ENCODE results near the gene S100A16.

The S100A16 gene

DNA sequence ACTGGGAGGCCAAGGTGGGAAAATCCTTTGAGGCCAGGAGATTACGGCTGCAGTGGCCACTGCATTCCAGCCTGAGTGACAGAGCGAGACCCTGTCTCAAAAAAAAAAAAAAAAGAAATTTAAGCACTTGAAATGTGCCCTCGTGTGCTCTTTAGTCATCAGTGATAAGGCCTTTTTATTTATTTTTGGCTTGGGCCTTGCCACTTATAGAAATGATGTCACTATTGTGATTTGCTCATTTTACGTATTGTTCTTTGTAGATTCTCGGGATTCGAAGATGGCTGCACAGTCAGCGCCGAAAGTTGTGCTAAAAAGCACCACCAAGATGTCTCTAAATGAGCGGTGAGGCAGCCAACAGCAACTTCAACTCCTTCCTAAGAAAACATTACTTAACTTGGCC lies 23.4 kb upstream of the S100A16 start:
- DNase-seq (ENCODE audit: low read depth): no peak

DNA sequence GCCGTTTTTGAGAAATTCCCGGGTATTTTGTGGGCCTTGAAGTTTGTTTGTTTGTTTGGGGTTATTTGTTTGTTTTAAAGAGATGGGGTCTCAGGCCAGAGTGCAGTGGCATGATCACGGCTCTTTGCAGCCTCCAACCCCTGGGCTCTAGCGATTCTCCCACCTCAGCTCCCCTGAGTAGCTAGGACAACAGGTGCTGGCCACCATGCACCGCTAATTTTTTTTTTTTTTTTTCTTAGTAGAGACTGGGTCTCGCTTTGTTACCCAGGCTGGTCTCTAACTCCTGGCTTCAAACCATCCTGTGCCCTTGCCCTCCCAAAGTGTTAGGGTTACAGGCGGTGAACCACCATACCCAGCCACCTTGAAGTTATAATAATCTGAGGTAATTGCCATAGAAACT lies 22.9 kb upstream of the S100A16 start:
- no peak for DNase-seq (ENCODE audit: low read depth)

DNA sequence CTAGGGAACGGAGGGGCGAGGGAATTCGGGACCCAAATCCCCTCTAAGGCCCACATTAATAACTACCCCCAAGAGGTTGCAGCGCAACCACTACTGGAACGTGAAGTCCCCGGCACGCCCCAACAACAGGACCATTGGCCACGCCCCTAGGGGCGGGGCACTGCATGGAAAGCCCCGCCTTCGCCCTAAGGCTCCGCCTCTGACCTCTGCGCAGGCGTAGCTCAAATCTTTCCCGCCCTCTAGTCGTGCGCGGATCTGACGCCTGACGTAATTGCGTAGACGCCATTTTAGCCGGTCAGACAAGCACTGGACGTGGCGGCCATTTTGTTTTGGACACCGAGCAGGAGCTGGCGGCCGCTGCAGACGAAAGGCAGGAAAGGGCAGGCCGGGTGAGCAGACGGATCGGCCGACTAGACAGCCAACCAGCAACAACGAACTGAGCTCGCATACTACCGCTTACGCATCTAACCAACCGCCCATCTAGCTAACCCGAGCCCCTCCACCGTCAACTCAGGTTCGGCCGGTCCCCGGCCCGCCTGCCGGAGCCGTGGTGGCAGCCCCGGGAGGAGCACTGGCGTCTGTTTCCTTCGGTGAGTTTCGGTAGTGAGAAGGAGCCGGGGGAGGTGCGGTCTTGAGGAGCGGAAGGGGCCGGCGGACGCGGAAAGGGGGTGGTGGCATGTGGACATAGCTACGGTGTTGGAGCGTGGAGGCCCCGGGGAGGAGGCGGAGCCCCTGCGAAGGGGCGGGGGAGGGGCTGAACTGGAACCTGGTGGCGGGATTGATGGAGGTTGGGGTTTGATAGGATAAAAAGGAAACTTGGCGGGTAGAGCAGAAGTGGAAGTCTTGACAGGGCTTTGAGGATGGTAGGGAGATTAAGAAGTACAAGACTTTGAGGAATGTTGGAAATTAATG lies 21.1 kb upstream of the S100A16 start, which contains the start of gene CHTOP:
Gene CHTOP (plus strand): TSS at position 313 of the 912 bp plus-strand sequence. CDS start 2,523 bp downstream, outside the sequence.
- peak; percentile 92 for DNase-seq (ENCODE audit: low read depth)

DNA sequence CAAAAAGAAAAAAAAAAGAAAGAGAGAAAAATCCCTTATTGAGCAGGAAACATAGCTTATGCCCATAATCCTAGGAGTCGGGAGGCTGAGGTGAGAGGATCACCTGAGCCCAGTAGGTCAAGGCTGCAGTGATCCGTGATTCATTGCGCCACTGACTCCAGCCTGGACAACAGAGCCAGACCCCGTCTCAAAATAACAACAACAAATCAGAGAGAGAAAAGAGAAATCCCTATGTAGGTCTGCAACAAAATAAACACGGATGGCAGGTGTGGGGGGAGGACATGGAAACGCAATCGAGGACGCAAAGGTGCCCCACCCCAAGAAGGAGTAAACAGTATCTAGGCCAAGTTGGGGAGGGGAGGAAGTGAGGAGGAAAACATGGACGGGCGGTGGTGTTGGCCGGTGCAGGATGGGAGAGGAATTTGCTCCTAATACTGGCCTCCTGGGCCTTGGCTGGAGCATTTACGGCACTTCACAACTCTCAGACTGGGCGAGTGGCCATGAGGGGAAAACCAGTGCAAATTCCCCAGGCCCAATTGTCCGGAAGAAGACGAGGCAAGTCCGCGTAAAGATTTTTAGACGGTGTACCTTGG lies 20.3 kb upstream of the S100A16 start:
- DNase-seq (ENCODE audit: low read depth): no peak

DNA sequence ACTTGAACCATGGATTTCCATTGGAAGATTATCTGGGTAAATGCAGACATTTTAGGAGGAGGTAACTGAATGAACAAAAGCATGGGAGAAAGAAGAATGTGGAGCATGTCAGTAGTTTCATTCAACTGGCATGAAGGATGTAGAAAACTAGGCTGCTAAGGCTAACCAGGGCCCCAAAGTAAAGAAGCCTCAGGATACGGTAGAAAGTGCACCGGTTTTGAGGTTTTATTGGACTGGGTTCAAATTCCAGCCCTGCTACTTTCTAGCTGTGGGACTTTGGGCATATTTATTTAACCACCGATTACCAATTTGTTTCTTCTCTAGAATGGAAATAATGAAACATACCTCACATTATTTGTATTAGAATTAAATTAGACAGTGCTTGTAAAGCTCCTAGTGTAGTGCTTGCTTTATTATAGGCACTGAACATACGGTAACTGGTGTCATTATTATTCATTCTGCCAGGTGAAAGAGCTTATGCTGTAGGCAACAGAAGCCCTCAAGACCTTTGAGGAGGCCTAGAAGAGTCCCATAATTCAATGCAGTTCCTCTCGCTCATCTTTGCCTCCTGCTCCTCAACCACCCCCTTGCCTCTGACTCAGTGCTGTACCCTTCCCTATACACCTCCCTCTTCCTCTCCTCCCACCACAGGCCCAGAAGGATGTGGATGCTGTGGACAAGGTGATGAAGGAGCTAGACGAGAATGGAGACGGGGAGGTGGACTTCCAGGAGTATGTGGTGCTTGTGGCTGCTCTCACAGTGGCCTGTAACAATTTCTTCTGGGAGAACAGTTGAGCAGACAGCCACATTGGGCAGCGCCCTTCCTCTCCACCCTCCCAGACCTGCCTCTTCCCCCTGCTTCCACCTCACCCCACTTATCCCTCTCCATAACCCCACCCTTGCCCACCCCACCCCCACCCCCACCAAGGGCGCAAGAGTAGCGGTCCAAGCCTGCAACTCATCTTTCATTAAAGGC lies 18.4 kb upstream of the S100A16 start:
- no peak for DNase-seq (ENCODE audit: low read depth)

DNA sequence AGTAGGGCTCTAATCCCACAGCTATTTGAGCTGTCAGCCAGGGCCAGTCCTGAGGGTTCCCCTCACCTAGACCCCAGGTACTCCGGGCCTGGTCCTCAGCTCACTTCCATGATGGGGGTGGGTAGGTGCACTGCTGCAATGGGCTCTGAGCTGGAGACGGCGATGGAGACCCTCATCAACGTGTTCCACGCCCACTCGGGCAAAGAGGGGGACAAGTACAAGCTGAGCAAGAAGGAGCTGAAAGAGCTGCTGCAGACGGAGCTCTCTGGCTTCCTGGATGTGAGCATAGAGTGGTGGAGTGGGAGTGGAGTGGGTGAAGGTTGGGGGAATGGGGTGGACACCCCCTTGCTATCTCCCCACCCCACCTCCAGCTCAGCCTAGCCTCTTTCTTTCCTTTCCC lies 17.4 kb upstream of the S100A16 start:
- no peak for DNase-seq (ENCODE audit: low read depth)

DNA sequence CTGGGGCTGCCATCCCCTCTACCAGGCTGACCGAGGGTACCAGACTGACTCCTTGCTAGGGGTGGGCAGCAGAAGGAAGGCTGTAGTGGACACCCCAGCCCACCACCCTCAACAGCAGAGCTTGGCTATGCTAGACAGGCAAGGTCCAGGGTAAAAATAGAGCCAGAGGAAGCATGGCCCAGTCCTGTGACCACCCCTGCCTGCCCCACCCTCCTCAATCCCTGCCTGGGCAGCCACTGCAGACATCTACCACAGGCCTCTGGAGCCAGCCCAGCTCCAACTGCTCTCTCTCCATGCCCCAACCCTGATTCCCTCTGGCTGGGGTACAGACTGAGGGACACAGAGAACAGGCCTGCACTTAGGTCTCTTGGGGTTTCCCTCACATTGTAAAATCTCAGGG lies 17.0 kb upstream of the S100A16 start:
- DNase-seq (ENCODE audit: low read depth): no peak

DNA sequence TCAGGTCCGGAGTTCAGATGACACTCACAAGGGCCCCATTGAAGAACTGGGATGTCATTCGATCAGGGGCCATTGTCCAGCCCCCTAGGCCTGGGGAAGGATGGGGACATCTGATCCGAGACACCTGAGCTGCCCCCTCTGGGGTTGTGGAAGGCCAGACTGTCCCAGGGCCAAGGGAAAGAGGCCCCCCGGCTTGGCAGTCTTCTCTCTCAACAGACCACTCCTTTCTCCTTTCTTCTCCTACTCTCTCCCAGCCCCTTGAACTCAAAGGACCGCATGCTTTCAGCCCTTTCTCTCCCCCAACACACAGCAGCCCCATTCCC lies 16.4 kb upstream of the S100A16 start:
- no peak for DNase-seq (ENCODE audit: low read depth)

DNA sequence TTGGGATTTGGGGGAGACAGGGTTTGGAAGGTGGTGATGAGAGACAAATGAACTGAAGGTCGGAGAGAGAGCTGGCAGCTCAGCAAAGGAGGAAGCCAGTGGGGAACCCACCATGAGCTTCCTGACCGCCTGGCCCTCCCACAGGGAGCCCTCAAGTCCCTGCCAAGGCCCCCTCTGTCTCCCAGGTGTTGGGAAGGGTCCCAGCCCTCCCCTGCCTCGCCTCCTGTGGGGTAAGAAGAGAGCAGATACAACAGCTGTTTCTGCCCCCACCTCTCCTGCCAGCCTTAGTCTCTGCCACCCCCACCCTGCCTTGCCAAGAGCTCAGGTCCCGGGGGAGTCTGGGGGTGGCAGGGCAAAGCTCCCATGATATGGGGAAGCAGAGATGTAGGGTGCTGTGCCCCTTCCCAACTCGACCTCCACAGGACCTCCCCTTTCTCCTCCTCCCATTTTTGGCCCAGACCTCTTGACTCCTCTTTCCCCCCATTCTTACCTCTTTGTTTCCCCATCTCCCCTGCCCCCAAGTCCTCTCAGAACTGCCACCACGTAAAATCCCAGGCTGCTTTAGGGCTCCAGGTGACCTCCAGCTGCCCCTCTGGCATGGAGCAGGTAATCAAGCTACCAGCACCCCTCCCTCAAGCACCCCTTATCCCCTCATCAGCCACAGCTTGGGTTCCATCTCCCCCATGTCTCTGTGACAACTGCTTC lies 15.9 kb upstream of the S100A16 start:
- no peak for DNase-seq (ENCODE audit: low read depth)

DNA sequence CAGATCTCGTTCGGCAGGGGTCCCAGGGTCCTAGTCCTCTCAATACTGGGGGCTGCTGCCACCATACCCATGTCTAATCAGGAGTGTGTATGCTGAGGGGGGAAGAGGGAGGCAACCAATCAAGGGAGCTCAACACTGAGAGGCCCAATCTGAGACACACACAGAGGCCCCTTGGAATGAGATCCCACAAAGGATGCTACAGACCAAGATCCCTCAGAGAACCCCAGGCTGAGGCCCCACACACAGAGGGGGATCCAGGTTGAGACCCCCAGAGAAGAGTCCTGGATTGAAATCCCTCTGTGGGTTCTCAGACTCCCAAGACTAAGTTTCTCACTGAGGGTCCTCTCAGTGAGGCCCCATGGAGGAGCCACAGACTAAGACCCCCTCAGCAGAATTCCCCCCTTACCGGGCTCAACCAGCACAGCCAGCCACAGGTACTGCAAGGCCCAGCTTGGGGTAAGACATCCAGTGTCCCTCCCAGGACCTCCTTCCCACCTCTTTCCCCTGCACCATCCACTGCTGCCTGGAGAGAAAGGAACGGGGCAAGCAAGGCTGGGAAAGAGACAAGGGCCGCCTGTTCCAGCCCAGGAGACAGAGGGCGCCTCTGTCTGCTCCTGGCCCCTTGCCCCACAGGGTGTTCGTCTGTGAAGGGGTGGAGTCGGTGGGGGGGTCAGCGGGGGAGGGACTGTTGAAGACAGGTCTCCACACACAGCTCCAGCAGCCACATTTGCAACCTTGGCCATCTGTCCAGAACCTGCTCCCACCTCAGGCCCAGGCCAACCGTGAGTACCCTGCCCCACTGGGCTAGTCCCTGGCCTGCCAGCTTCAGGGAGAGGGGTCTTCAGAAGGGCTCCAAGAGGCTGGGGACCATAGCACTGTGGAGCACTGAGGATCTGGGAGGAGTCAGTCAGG lies 15.0 kb upstream of the S100A16 start, which contains the start of gene S100A1:
Gene S100A1 (plus strand): TSS at position 720 of the 912 bp plus-strand sequence. CDS start 2,088 bp downstream, outside the sequence.
- no peak for DNase-seq (ENCODE audit: low read depth)

DNA sequence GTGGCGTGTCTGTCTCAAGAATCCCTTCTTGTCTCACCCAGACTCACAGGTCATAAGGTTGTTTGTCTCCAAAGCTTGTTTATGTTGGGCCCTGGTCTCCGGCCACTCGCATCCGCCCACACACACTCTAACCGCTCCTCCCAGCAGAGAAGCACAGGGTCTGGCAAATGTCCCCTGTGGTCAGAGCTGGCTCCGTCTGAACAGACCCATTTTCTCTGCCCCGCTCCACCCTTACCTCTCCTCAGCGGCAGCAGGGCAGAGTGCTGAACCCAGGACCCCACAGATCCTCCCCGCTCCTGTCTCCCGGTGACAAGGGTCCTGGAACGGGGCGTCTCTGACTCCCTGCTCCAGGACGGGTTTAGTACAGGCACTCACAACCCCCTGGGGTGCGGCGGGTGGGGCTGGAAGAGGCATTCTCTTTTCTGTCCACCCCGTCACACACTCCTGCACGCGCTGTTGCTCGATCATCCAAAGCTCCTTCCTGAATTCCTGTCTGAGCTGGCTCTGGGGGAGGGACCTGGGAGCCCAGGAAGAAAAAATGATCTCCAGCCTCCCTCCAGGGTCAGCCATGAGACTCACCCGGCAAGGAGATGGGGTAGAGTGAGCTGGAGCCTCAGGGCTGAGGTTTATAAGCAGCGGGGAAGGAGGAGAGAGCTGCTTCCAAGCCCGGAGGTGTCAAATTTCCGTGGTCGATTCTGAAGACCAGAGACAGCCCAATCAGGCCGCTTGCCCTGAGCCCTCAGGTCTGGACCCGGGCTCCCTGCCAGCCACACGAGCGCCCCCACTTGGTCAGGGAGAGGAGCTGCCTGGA lies 14.2 kb upstream of the S100A16 start, which contains the start of gene S100A13:
Gene S100A13 (minus strand): TSS at position 602 of the 811 bp plus-strand sequence. CDS start 1,033 bp downstream, outside the sequence.
- no peak for DNase-seq (ENCODE audit: low read depth)

DNA sequence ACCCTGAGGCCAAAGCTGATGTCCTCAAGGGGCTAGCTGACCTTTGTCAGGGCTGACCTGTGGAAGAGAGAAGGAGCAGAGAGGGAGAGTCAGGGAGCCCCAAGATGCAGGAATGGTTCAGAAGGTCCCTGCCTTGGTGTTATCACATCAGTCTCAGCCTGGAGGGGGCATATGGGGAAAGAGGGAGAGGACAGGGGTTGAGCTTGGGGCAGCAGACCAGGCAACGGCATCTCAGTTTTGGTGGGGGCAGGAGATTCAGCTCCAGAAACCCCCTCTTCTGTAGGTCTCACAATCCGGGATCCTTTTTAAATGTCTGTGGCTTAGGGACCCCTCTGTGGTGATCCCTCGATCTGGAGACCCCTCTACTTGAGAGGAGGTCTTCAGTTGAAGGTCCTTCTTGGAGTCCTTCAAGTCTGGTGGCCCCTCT lies 13.6 kb upstream of the S100A16 start:
- no peak for DNase-seq (ENCODE audit: low read depth)

DNA sequence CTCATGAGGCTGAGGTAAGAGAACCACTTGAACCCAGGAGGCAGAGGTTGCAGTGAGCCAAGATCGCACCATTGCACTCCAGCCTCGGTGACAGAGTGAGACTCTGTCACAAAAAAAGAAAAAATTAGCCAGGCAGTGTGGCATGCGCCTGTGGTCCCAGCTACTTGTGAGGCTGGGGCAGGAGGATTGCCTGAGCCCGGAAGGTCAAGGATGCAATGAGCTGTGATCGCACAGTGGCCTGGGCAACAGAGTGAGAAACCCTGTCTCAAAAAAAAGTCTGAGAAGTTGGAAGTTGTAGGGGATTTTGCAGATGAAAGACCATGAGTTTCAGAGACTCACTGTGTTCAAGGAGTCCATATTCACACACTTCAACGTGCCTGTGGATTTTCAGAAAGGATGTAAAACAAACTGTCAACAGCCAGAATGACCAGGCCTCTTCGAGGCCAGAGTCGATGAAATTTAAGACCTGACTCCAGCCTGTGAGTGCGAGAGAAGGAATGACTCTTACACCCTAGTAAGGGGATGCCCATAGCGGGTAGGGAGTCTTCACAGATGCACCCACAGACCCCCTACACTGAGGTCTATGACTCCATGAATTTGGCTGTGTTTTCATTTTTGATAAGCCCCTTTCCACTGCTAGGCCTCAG lies 12.2 kb upstream of the S100A16 start:
- DNase-seq (ENCODE audit: low read depth): no peak

DNA sequence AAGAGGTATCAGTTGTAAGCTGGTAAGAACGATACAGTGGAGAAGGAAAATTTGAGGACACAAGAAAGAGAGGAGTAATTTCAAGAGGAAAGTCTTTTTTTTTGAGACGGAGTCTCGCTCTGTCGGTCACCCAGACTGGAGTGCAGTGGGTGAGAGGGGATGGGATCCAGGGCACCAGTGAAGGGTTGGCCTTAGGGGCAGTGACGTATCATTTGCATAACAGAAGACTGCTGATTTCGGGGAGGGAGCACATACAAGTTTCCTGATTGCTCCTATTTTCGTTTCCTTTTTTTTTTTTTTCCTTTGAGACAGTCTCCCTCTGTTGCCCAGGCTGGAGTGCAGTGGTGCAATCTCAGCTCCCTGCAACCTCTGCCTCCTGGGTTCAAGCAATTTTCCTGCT lies 10.2 kb upstream of the S100A16 start:
- no peak for DNase-seq (ENCODE audit: low read depth)

DNA sequence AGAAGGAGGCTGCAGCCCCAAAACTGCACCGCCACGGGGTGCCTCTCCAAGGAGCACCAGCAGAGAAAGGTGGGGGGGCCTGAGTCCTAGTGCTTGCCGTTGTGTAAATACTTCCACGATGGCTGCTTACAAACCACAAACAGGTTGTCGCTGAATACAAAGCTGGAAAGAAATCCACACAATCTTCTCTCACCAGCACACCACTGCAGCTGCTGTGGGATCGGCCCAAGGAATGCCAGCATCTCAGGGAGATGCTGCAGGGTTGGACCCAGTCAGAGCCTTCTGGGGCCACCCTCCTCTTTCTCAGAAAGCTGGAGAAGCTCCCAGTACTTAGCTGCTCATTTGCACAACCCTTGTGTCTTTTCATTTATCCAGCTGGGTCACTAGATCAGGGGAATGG lies 6.2 kb upstream of the S100A16 start:
- DNase-seq (ENCODE audit: low read depth): no peak

DNA sequence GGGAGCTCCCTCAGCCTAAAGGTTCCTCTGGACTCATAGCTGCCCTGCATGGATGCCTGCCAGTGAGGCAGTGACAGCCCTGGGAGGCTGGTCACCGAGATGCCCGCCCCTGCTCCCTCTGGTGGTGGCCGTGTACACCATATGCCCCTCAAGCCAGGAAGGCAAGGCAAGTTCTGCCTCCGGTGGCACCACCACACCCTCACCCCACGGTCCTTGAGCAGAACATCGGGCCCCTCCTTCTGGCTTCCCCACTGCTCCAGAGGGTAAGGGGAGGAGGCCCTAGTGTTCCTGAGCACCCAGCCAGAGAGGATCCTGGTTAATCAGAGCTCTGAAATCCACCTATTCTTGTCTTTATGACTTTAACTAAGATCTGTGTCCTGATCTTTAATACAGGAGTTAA lies 4.7 kb upstream of the S100A16 start:
- peak; percentile 60 for DNase-seq (ENCODE audit: low read depth)

DNA sequence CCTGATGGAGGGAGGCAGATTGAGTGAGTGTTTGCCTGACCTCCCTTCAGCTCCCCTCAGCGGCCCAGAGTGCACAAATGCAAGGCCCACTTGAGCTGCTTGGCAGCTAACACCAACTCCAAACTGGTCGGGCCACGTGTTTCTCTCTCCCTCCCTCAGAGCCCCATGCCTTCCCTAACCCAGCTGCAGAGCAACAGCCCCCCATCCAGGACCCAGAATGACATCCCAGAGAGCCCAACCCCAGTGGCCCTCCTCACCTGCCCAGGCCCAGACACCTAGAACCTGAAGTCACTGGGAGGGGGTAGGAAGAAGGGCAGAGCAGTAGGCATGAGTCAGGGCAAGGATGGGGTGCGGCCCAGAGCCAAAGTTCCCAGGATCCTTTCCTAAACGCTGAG lies 4.0 kb upstream of the S100A16 start:
- DNase-seq (ENCODE audit: low read depth): no peak

DNA sequence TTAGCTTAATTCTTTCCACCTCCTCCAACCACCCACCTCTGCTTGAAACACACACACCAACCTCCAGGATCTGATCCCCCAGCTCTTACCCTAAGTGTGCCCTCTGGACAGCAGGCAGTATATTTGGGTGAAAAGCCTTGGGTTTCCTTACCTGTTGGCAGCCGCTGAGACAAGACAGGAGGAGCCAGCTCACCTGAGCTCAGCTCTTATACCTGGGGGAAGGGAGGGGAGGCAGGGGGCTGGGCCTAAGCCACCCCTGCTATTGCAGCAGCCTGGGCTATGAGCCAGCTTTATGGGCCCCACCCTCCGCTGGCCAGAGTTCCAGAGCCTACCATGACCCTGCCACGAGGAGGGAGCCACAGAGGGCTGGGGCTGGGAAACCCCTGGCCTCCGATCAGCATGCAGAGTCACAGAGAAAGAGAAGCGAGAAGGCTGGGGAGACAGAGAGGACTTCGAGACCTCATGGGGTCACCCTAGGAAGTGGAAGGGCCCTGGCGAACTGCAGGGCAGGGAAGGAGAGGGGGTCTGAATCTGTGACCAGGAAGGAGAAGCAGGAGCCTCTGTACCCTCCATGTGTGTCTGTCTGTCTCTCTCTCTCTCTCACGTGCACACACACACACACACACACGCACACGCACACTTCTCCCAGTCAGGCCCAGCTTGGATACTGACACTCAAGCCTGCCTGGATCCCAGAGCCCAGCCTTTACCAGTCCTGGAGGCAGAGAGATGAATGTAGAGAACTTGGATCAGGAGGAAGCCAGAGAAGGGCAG lies 3.4 kb upstream of the S100A16 start, which contains the start of gene S100A14:
Gene S100A14 (minus strand): TSS at position 182 of the 773 bp plus-strand sequence. CDS start 467 bp downstream, outside the sequence.
- no peak for DNase-seq (ENCODE audit: low read depth)

All from activated gamma-delta T cell treated with anti-CD3 and anti-CD28 coated beads, Interleukin-2, amount 50 U/mL, for 16 hours (primary cell).